ENCODE data around the gene TLDC2.
"Not testable (repeated sequence)": the region's sequence is repeated elsewhere in the genome, so short reads cannot be mapped to it uniquely, and the experiment has no call there.

Gene TLDC2

DNA sequence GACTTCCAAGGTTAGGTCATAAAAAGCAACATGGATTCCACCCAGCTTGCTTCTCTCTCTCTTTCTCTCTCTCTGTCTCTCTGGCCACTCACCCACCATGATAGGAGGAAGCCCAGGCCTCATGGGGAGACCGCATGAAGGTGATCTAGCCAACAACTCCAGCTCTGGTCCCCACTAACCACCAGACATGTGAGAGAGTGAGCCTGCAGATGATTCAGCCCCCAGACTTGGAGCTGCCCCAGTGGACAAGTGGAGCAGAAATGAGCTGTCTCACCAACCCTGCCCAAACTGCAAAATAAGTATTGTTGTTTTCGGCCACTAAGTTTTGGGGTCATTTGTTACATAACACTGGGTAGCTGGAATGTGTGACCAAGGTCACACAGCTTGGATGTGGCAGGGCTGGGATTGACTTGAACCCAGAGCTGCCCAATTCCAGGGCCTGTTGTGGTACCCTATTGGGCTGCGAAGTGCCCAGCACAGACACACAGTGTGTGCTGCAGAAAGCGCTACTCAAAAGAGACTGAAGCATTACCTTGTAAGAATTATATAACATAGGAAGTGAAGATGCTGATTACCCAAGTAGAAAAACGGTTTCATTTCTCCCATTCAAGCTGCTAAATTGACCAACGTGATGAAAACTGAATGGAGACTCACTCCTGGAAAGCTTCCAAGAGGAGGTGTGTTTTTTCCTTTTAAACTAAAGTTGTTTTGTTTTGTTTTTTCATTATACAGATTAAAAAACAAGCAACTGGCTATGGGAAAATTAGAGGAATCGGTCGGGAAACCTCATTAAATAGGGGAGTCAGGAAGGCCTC is 9.1 kb upstream of the TLDC2 start:
- in situ Hi-C loops (cut with HindIII; ENCODE audit: low sequenced_read_pairs): no loop called here

DNA sequence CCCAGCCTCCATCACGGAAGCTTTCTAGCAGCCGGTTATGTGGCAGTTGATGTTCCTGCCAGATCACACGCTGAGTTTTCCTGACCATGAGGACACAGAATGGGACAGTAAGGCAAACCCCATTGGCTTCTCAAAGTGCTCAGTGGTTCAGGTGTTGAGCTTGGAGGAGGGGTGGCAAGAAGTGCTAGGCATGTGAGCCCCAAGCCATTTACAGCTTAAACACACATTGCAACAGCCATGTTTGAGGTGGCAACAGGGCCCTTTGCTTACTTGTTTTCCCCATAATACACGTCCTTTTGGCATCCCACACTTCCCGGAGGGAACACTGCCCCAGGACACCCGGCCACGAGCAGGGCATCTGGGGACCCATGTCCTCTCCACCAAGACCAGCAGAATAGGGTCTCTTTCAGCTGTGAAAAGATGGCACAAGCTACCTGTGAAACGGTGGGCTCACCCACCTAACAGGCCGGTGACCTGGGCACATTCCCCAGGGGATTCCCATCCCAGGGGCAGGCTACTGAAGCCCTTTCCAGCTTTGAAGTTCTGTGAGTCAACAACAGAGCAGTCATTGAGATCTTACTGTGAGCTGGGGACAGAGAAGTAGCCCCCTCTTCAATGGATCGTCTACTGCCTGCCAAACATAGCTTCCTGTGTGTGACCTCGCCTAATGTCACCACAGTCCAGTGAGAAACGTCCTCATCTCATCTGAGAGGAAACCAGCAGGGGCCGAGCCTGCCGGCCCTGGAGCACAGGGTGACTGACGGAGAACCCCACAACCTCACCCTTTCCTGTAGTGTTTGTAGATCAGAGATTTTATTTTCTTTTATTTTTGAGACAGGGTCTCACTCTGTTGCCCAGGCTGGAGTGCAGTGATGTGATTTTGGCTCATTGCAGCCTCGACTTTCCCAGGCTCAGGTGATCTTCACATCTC is 4.0 kb upstream of the TLDC2 start:
- in situ Hi-C loops (cut with HindIII; ENCODE audit: low sequenced_read_pairs): no loop called here

DNA sequence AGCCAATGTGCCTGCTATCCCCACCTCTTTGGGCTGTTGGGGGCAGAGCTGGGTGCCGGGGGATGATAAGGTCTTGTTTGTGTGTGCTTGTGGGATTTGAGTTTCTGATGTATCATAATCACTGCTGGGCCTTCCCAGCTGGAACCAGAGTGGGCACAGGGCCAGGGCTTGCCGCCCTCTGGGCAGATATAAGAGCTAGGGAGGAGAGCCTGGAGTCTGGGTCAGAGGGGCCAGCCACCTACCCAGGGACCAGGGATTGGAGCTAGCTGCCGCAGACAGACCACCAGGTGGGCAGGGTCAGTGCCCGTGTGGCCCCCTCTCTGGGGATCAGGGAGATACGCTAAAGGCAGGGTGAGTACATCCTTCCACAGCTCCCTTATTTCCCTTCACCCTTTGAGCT is 3.1 kb upstream of the TLDC2 start:
- in situ Hi-C loops (cut with HindIII; ENCODE audit: low sequenced_read_pairs): no loop called here

DNA sequence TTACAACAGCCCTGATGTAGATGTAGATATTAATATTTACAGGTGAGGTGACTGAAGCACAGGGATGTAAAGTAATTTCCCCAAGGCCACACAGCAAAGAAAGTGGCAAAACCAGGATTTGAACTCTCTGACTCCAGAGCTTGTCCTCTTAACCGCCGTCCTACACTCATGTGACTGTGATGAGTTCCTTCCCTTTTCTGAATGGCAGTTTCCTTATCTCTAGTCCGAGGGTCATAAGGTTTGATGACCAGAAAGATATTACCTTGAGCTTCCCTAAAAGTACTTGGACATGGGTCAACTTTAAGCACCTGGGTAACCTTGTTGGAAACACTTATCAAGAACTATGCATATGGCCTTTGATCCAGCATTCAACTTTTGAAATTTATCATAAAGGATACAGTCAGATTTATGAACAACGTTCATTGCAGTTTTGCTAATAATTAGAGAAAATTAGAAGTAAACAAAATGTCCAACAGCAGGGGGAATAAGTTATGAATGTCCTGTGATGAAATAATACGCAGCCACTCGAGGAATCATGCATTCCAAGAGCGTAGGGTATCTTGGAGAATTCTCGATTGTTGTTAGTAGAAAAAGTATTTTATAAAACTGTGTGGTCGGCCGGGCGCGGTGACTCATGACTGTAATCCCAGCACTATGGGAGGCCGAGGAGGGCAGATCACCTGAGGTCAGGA is 2.3 kb upstream of the TLDC2 start:
- in situ Hi-C loops (cut with HindIII; ENCODE audit: low sequenced_read_pairs): no loop called here

DNA sequence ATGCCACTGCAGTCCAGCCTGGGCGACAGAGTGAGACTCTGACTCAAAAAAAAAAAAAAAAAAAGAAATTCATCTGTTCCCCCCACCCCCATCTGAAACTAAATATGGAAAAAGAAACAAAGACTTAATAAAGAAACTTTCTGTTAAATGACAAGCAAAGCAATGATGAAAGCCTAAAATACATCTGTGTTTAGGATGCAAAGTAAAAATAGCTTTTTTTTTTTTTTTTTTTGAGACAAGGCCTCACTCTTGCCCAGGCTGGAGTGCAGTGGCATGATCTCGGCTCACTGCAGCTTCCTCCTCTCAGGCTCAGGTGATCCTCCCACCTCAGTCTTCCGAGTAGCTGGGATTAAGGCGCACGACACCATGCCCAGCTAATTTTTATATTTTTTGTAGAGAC is 845 bp upstream of the TLDC2 start:
- in situ Hi-C loops (cut with HindIII; ENCODE audit: low sequenced_read_pairs): not testable (repeated sequence)

DNA sequence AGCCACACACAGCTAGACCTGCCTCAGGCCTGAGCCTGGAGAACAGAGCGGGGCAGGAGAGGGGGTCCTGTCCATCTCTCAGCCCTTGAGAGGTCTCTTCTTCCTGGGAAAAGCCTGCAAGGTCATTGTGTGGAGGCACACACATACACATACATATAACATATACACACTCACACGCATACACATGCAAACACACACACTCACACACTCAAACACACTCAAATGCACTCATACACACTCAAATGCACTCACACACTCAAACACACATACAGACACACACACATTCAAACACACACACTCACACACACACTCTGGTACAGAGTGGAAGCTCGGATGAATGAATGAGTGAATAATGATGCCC is 515 bp downstream of the TLDC2 start:
- in situ Hi-C loops (cut with HindIII; ENCODE audit: low sequenced_read_pairs): no loop called here

- in situ Hi-C loops (cut with HindIII; ENCODE audit: low sequenced_read_pairs): no loop called here
These were observed 3.0 kb downstream of the TLDC2 start for GRCh38 chr20:36878941-36879340.

GRCh38 chr20:36880741-36881250 is 4.9 kb downstream of the TLDC2 start:
- in situ Hi-C loops (cut with HindIII; ENCODE audit: low sequenced_read_pairs): no loop called here

DNA sequence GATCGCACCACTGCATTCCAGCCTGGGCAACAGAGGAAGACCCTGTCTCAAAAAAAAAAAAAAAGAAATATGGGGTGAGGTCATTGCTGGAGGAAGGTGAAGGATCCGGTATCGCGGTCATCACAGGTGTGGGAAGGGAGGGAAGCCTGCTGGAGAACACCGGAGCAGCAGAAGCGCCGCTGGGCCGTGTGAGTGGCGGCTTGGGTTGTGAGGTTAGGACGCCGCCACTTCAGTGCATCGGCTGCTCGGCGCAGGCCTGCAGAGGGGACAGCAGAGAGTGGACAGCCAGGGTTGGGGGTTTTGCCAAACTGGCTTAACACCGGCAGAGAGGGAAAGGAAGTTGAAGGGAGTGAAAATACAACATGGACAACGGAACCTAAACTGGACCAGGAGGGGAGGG is 5.4 kb downstream of the TLDC2 start:
- in situ Hi-C loops (cut with HindIII; ENCODE audit: low sequenced_read_pairs): no loop called here

- in situ Hi-C loops (cut with HindIII; ENCODE audit: low sequenced_read_pairs): no loop called here
These were observed 6.0 kb downstream of the TLDC2 start for GRCh38 chr20:36881888-36882287.

DNA sequence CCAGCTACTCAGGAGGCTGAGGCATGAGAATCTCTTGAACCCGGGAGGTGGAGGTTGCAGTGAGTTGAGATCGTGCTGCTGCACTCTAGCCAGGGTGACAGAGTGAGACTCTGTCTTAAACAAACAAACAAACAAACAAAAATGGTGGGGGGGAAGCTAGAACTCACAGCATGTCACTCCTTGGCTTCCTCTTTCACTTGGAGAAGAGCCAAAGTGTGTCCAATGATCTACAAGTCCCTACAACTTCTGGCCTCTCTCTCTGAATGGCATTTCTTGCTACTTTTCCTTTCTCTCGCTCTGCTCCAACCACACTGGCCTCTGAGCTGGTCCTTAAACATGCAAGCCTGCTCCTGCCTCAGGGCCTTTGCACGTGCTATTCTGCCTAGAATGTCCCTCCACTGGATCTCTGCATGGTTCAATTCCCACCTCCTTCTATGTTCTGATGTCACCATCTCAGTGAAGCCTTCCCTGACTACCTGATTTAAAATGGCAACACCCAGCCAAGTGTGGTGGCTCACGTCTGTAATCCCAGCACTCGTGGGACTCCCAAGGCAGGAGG is 8.1 kb downstream of the TLDC2 start:
- in situ Hi-C loops (cut with HindIII; ENCODE audit: low sequenced_read_pairs): no loop called here

- in situ Hi-C loops (cut with HindIII; ENCODE audit: low sequenced_read_pairs): no loop called here
These were observed 9.4 kb downstream of the TLDC2 start for GRCh38 chr20:36885356-36885755.

DNA sequence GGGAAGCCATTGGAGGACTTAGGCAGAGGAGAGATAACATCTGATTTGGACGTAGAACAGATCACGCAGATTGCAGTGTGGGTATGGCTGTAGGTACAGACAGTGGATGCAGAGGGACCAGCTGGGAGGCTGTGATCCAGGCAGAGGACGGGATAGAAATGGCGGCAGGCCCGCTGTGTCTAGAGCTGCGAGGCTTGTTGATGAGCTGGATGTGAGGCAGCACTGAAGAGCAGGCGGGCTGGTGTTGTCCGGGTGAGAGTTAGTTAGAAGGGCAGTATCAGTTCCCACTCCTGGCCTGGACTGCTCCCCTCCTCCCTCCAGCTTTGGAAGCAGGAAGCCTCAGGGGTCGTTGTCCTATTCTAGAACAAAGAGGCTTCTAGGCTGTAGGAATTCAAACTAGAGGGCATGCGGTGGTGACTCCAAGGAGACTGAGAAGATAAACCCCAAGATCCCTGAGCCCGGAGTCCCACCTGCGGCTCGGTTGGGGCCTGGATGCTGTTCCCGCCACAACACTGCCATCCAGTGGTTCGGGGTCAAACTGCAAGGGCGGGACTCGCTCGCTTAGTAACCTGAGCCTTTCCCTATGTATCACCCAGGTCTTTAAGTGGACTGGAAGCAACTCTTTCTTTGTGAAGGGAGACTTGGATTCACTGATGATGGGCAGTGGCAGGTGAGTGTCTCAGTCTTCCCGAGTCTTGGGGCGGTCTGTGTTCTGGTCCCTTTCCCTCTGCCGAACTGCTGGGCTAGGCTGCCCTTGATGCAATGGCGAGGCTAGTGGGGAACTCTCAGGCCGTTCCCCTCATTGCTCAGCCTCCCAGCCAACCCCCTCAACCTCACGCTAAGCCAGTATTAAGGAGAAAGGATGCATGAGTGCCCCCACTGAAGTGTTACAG is 11.2 kb downstream of the TLDC2 start:
- in situ Hi-C loops (cut with HindIII; ENCODE audit: low sequenced_read_pairs): no loop called here

- in situ Hi-C loops (cut with HindIII; ENCODE audit: low sequenced_read_pairs): no loop called here
These were observed 11.8 kb downstream of the TLDC2 start for GRCh38 chr20:36887752-36888090.

GRCh38 chr20:36888880-36889516 is 13.1 kb downstream of the TLDC2 start:
- in situ Hi-C loops (cut with HindIII; ENCODE audit: low sequenced_read_pairs): no loop called here

- in situ Hi-C loops (cut with HindIII; ENCODE audit: low sequenced_read_pairs): no loop called here
These were observed 14.6 kb downstream of the TLDC2 start for GRCh38 chr20:36890586-36890985.

DNA sequence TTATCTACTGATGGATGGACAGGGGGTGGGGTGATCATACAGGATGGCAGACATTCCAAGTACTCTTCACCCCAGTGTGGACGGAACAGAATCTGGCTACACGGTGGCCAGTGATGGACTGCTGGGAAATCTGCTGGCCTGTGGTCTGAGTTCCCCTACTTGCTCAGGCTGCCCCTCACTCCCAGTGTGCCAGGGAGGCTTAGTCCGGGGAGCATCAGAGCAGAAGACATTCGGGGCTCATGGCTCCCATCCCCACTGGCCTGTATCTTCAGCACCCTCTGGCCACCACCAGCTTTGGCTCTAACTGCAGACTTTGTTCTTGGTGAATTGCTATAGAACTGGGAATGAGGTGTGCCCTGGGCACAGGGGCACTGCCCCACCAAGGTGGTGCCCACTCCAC is 15.3 kb downstream of the TLDC2 start:
- in situ Hi-C loops (cut with HindIII; ENCODE audit: low sequenced_read_pairs): no loop called here

DNA sequence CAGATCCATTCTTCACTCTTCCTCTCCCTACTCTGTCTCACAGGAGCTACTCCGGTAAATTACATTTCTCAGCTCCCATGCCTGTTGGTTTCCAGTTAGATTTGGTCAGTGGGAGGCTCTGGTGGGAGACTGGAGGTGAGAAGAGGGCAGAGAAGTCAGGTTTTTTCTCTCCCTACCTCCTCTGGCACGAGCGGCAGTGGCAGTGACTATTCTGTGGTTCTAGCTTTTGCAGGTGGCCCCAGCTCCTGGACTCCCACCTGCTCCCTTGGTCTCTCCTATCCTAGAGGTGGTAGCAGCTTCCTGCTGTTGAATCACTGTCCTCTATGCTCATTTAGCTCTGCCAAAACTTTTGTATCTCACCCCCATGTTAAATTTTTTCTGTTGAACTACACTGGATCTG is 17.9 kb downstream of the TLDC2 start:
- in situ Hi-C loops (cut with HindIII; ENCODE audit: low sequenced_read_pairs): no loop called here

GRCh38 chr20:36895036-36895435 is 19.1 kb downstream of the TLDC2 start:
- in situ Hi-C loops (cut with HindIII; ENCODE audit: low sequenced_read_pairs): no loop called here

DNA sequence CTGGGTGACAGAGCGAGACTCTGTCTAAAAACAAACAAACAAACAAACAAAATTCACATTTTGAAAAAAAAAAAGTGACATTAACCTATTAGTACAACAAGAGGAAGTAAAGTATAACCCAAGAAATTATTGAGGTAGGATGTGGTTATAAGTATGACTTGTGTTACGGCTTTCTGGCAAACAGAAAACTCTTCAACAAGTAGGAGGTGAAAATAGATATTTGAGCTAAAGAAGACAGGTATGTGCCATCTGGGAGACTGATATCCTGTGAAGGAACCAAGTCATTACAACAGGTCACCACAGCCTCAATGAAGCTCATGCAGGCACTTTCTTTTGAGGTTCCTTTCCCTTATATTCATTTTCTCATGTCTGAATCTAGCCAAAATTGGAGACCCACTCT is 28.8 kb downstream of the TLDC2 start:
- in situ Hi-C loops (cut with HindIII; ENCODE audit: low sequenced_read_pairs): no loop called here
